ENCODE results near the gene TAS2R60. TPM values are rescaled to one million over a fixed set of nuclear protein-coding genes. Genes with fewer than 3 reads are reported as not detected.

TAS2R60 gene
- total RNA-seq, 4 donors from 2014 or later: 1.3 TPM; not detected in 3

DNA sequence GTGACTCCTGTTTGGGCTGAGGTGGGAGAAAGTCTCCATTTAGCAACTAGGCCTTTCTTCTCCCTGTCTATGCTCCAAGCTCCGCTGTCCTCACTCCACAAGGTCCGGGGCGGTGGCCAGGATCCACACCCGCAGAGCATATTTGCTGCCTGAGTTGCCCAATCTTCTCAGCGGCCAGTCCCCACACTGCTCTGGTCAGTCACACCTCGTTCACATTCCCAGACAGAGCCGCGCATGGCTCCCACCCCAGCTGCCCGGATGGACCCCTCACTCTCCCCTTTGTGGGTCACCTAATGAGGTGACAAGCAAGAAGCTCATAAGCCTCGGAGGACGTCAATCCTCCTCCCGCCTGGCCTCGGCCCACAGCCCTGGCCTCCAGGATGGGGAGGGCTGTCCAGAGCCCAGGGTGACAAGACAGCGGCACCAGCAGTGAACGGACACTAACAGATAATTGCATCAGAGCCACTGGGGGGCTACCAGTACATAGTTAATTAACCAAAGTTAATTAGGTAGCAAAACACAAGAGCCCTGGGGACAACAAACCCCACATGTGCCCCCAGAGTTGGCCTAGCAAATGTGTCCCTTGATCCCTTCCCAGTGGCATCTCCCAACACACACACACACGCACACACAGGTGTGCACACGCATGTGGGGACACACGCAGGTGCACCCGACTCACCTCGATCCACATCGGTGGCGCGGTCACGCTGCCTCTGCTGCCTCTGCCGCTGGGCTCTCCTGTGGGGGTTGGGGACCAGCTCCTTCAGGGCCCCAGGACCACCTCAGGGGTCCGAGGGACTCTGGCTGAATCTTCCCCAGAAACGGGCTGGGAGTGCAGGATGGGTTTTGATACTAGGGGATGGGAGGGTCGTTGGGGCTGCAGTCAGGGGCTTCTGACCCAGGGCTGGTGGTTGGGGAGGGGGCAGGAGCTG, 46.4 kb upstream of the TAS2R60 start:
- Histone ChIP-seq H3K27ac (no peak overlapping the region), H3K36me3 (peaks cover 0 to 46% (median 0%) of the 10 kb centered on the region in 3 donors), H3K4me3 (no peak overlapping the region), H3K4me1 (peaks cover 0 to 43% (median under 1%) of the 10 kb centered on the region in 4 donors), H3K27me3 (no peaks in the 10 kb centered on the region), H3K9me3 (no peaks in the 10 kb centered on the region)
- peak in 1 of 3 donors; percentile 47 for DNase-seq
- TF ChIP-seq CTCF (IDR thresholded peaks at IDR 0.05): no peak
- no peak for TF ChIP-seq POLR2A (IDR thresholded peaks at IDR 0.05)

GRCh38 chr7:143397710-143398530, 45.3 kb upstream of the TAS2R60 start:
- no peak overlapping the region for H3K27ac ChIP-seq
- TF ChIP-seq CTCF (IDR thresholded peaks at IDR 0.05) (no peak), POLR2A (IDR thresholded peaks at IDR 0.05) (no peak)

GRCh38 chr7:143398616-143399015, 44.6 kb upstream of the TAS2R60 start:
- no peak overlapping the region for H3K4me3 ChIP-seq
- no peaks in the 10 kb centered on the region for H3K9me3 ChIP-seq
- peaks cover 0 to 36% (median 0%) of the 10 kb centered on the region in 3 donors for H3K36me3 ChIP-seq
- no peaks in the 10 kb centered on the region for H3K27me3 ChIP-seq
- peak in 2 of 3 donors; percentile 41 to 42 for DNase-seq
- peaks cover 0 to 26% (median 0%) of the 10 kb centered on the region in 4 donors for H3K4me1 ChIP-seq
- TF ChIP-seq CTCF (IDR thresholded peaks at IDR 0.05) (no peak), POLR2A (IDR thresholded peaks at IDR 0.05) (no peak)
- H3K27ac ChIP-seq: no peak overlapping the region

More at GRCh38 chr7:143397710-143398530, 45.3 kb upstream of the TAS2R60 start:
- no peaks in the 10 kb centered on the region for H3K27me3 ChIP-seq
- no peak overlapping the region for H3K4me3 ChIP-seq
- DNase-seq: peak in 1 of 3 donors; percentile 39
- no peaks in the 10 kb centered on the region for H3K9me3 ChIP-seq
- peaks cover 0 to 33% (median 0%) of the 10 kb centered on the region in 4 donors for H3K4me1 ChIP-seq
- peaks cover 0 to 43% (median 0%) of the 10 kb centered on the region in 3 donors for H3K36me3 ChIP-seq

- Histone ChIP-seq H3K27me3 (no peaks in the 10 kb centered on the region), H3K27ac (no peak overlapping the region), H3K4me3 (no peak overlapping the region), H3K9me3 (no peaks in the 10 kb centered on the region), H3K4me1 (peaks cover 0 to 24% (median 0%) of the 10 kb centered on the region in 4 donors), H3K36me3 (peaks cover 0 to 33% (median 0%) of the 10 kb centered on the region in 3 donors)
- peak in 1 of 3 donors; percentile 42 for DNase-seq
- TF ChIP-seq POLR2A (IDR thresholded peaks at IDR 0.05): no peak
- no peak for TF ChIP-seq CTCF (IDR thresholded peaks at IDR 0.05)
Observed at GRCh38 chr7:143399151-143399550, 44.1 kb upstream of the TAS2R60 start.

- Histone ChIP-seq H3K27me3 (no peaks in the 10 kb centered on the region), H3K9me3 (no peaks in the 10 kb centered on the region), H3K36me3 (peaks cover 0 to 30% (median 0%) of the 10 kb centered on the region in 3 donors), H3K4me1 (peaks cover 0 to 24% (median 0%) of the 10 kb centered on the region in 4 donors), H3K27ac (no peak overlapping the region), H3K4me3 (no peak overlapping the region)
- DNase-seq: peak in 1 of 3 donors; percentile 44
- TF ChIP-seq POLR2A (IDR thresholded peaks at IDR 0.05): no peak
- no peak for TF ChIP-seq CTCF (IDR thresholded peaks at IDR 0.05)
Observed at GRCh38 chr7:143399642-143400041, 43.6 kb upstream of the TAS2R60 start.

Data from Peyer's patch (tissue), 4 donors.